ENCODE measurements around the gene KDM2A. TPM values are rescaled to one million over a fixed set of nuclear protein-coding genes. Genes with fewer than 3 reads are reported as not detected.

The KDM2A gene
- total and polyA plus RNA-seq, 2 donors = 27.4 to 42.0 TPM

DNA sequence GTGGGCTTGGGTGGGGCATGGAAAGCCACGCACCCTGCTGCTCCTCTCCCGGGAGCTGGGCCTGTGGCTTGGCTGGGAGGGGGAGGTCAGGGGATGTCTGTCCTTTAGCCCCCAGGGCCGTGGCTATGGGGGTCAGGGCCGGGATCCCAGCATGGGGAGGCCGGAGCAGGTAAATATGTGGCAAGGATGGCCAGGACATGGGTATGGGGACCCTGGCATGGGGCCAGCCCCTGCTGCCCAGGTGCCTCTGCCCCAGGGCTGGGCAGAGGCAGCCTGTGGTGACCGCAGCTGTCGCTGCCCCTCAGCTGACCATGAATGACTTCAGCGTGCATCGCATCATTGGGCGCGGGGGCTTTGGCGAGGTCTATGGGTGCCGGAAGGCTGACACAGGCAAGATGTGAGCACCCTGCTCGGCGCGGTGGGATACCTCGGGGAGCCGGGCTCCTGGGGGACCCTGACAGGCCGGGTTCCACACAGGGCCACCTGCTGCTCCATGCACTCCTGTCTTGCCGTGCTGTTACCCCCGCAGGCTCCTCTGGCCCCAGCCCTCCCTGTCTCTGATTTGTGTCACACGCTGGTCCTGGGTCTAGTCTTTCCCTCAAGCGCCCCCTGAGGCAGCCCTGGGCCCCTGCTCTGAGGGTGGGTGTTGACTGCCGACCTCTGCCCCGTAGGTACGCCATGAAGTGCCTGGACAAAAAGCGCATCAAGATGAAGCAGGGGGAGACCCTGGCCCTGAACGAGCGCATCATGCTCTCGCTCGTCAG lies 161.9 kb downstream of the KDM2A start:
- peaks cover 0 to 5% of the 10 kb centered on the region in 2 donors for H3K9me3 ChIP-seq (ENCODE audit: control insufficient read depth in 2 of 2, insufficient read depth in 1 of 2, low read length in 1 of 2)
- no peak overlapping the region for H3K27ac ChIP-seq (ENCODE audit: low read depth in 1 of 2, low read length in 1 of 2)
- H3K4me3 ChIP-seq (ENCODE audit: low read length in 2 of 2) = no peak overlapping the region
- H3K27me3 ChIP-seq (ENCODE audit: control insufficient read depth in 2 of 2, insufficient read depth in 1 of 2, low read length in 1 of 2) = no peaks in the 10 kb centered on the region
- 98% methylated on average over 31 of the region's 31 CpGs for whole genome bisulfite sequencing
- DNase-seq (ENCODE audit: low read depth in 6 of 9, low spot score in 9 of 9) = no peak
- peaks cover 32 to 61% of the 10 kb centered on the region in 2 donors for H3K4me1 ChIP-seq (ENCODE audit: control insufficient read depth in 2 of 2, insufficient read depth in 2 of 2, low read length in 2 of 2)
- H3K36me3 ChIP-seq (ENCODE audit: control insufficient read depth in 2 of 2, insufficient read depth in 2 of 2, low read length in 1 of 2) = peaks cover 72 to 97% of the 10 kb centered on the region in 2 donors

DNA sequence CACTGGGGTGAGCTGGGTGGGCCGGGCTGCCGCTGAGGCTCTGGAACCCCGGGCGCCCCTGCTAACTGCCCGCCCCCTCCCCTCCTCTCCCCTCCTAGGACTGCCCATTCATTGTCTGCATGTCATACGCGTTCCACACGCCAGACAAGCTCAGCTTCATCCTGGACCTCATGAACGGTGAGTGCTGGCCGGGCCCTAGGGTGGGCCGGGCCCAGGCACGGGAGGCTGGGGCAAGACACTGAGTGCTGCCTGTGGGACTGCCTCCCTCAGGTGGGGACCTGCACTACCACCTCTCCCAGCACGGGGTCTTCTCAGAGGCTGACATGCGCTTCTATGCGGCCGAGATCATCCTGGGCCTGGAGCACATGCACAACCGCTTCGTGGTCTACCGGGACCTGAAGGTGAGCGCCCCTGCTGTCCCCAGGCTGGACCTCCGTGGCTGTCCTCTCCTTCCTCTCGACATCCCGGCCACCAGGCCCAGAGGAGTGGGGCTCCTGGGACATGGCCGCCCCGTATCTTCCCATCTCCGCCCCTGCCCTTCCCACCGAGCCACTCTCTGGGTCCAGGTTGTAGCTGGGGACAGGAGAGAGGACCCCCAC lies 162.6 kb downstream of the KDM2A start:
- Histone ChIP-seq H3K36me3 (ENCODE audit: control insufficient read depth in 2 of 2, insufficient read depth in 2 of 2, low read length in 1 of 2) (peaks cover 77 to 98% of the 10 kb centered on the region in 2 donors), H3K4me3 (ENCODE audit: low read length in 2 of 2) (no peak overlapping the region), H3K9me3 (ENCODE audit: control insufficient read depth in 2 of 2, insufficient read depth in 1 of 2, low read length in 1 of 2) (peaks cover 0 to 5% of the 10 kb centered on the region in 2 donors), H3K4me1 (ENCODE audit: control insufficient read depth in 2 of 2, insufficient read depth in 2 of 2, low read length in 2 of 2) (peaks cover 30 to 61% of the 10 kb centered on the region in 2 donors), H3K27ac (ENCODE audit: low read depth in 1 of 2, low read length in 1 of 2) (no peak overlapping the region), H3K27me3 (ENCODE audit: control insufficient read depth in 2 of 2, insufficient read depth in 1 of 2, low read length in 1 of 2) (no peaks in the 10 kb centered on the region)
- no peak for DNase-seq (ENCODE audit: low read depth in 6 of 9, low spot score in 9 of 9)
- whole genome bisulfite sequencing = 98% methylated on average over 27 of the region's 27 CpGs

GRCh38 chr11:67282155-67282875 lies 163.3 kb downstream of the KDM2A start:
- WGBS = 98% methylated on average over 20 of the region's 20 CpGs
- DNase-seq (ENCODE audit: low read depth in 6 of 9, low spot score in 9 of 9) = no peak
- H3K36me3 ChIP-seq (ENCODE audit: control insufficient read depth in 2 of 2, insufficient read depth in 2 of 2, low read length in 1 of 2) = peaks cover 79 to 98% of the 10 kb centered on the region in 2 donors
- H3K9me3 ChIP-seq (ENCODE audit: control insufficient read depth in 2 of 2, insufficient read depth in 1 of 2, low read length in 1 of 2) = peaks cover 0 to 11% of the 10 kb centered on the region in 2 donors
- H3K27ac ChIP-seq (ENCODE audit: low read depth in 1 of 2, low read length in 1 of 2) = no peak overlapping the region
- H3K27me3 ChIP-seq (ENCODE audit: control insufficient read depth in 2 of 2, insufficient read depth in 1 of 2, low read length in 1 of 2) = no peaks in the 10 kb centered on the region
- H3K4me1 ChIP-seq (ENCODE audit: control insufficient read depth in 2 of 2, insufficient read depth in 2 of 2, low read length in 2 of 2) = peaks cover 30 to 61% of the 10 kb centered on the region in 2 donors
- H3K4me3 ChIP-seq (ENCODE audit: low read length in 2 of 2) = no peak overlapping the region

GRCh38 chr11:67282876-67283371 lies 163.9 kb downstream of the KDM2A start:
- H3K27ac ChIP-seq (ENCODE audit: low read depth in 1 of 2, low read length in 1 of 2) = peak overlapping the region in 1 of 2 donors; percentile 11
- no peak for DNase-seq (ENCODE audit: low read depth in 6 of 9, low spot score in 9 of 9)
- H3K4me3 ChIP-seq (ENCODE audit: low read length in 2 of 2) = no peak overlapping the region
- H3K27me3 ChIP-seq (ENCODE audit: control insufficient read depth in 2 of 2, insufficient read depth in 1 of 2, low read length in 1 of 2) = no peaks in the 10 kb centered on the region
- WGBS = 98% methylated on average over 11 of the region's 11 CpGs
- H3K36me3 ChIP-seq (ENCODE audit: control insufficient read depth in 2 of 2, insufficient read depth in 2 of 2, low read length in 1 of 2) = peaks cover 79 to 100% of the 10 kb centered on the region in 2 donors
- peaks cover 33 to 61% of the 10 kb centered on the region in 2 donors for H3K4me1 ChIP-seq (ENCODE audit: control insufficient read depth in 2 of 2, insufficient read depth in 2 of 2, low read length in 2 of 2)
- peaks cover 0 to 15% of the 10 kb centered on the region in 2 donors for H3K9me3 ChIP-seq (ENCODE audit: control insufficient read depth in 2 of 2, insufficient read depth in 1 of 2, low read length in 1 of 2)

GRCh38 chr11:67283481-67283963 lies 164.5 kb downstream of the KDM2A start:
- Histone ChIP-seq H3K27ac (ENCODE audit: low read depth in 1 of 2, low read length in 1 of 2) (peak overlapping the region in 1 of 2 donors; percentile 26), H3K27me3 (ENCODE audit: control insufficient read depth in 2 of 2, insufficient read depth in 1 of 2, low read length in 1 of 2) (no peaks in the 10 kb centered on the region), H3K36me3 (ENCODE audit: control insufficient read depth in 2 of 2, insufficient read depth in 2 of 2, low read length in 1 of 2) (peaks cover 79 to 94% of the 10 kb centered on the region in 2 donors), H3K4me3 (ENCODE audit: low read length in 2 of 2) (no peak overlapping the region), H3K4me1 (ENCODE audit: control insufficient read depth in 2 of 2, insufficient read depth in 2 of 2, low read length in 2 of 2) (peaks cover 29 to 60% of the 10 kb centered on the region in 2 donors), H3K9me3 (ENCODE audit: control insufficient read depth in 2 of 2, insufficient read depth in 1 of 2, low read length in 1 of 2) (peaks cover 0 to 11% of the 10 kb centered on the region in 2 donors)
- WGBS = 95% methylated on average over 13 of the region's 13 CpGs
- DNase-seq (ENCODE audit: low read depth in 6 of 9, low spot score in 9 of 9) = no peak

DNA sequence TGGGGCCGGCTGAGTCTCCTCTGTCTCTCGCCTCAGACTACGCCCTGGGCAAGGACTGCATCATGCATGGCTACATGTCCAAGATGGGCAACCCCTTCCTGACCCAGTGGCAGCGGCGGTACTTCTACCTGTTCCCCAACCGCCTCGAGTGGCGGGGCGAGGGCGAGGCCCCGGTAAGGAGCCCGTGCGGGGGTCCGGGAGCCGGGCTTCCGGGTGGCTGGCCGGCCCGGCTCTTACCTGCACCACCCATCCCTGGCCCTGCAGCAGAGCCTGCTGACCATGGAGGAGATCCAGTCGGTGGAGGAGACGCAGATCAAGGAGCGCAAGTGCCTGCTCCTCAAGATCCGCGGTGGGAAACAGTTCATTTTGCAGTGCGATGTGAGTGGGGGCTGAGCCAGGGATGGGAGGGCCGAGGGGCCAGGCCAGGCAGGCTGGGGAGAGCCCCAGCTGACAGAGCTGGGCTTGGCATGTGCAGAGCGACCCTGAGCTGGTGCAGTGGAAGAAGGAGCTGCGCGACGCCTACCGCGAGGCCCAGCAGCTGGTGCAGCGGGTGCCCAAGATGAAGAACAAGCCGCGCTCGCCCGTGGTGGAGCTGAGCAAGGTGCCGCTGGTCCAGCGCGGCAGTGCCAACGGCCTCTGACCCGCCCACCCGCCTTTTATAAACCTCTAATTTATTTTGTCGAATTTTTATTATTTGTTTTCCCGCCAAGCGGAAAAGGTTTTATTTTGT lies 165.9 kb downstream of the KDM2A start:
- Histone ChIP-seq H3K4me1 (ENCODE audit: control insufficient read depth in 2 of 2, insufficient read depth in 2 of 2, low read length in 2 of 2) (peaks cover 22 to 50% of the 10 kb centered on the region in 2 donors), H3K27me3 (ENCODE audit: control insufficient read depth in 2 of 2, insufficient read depth in 1 of 2, low read length in 1 of 2) (no peaks in the 10 kb centered on the region), H3K36me3 (ENCODE audit: control insufficient read depth in 2 of 2, insufficient read depth in 2 of 2, low read length in 1 of 2) (peaks cover 68 to 81% of the 10 kb centered on the region in 2 donors), H3K4me3 (ENCODE audit: low read length in 2 of 2) (no peak overlapping the region), H3K27ac (ENCODE audit: low read depth in 1 of 2, low read length in 1 of 2) (no peak overlapping the region), H3K9me3 (ENCODE audit: control insufficient read depth in 2 of 2, insufficient read depth in 1 of 2, low read length in 1 of 2) (peaks cover 0 to 11% of the 10 kb centered on the region in 2 donors)
- 97% methylated on average over 45 of the region's 45 CpGs for WGBS
- no peak for DNase-seq (ENCODE audit: low read depth in 6 of 9, low spot score in 9 of 9)

DNA sequence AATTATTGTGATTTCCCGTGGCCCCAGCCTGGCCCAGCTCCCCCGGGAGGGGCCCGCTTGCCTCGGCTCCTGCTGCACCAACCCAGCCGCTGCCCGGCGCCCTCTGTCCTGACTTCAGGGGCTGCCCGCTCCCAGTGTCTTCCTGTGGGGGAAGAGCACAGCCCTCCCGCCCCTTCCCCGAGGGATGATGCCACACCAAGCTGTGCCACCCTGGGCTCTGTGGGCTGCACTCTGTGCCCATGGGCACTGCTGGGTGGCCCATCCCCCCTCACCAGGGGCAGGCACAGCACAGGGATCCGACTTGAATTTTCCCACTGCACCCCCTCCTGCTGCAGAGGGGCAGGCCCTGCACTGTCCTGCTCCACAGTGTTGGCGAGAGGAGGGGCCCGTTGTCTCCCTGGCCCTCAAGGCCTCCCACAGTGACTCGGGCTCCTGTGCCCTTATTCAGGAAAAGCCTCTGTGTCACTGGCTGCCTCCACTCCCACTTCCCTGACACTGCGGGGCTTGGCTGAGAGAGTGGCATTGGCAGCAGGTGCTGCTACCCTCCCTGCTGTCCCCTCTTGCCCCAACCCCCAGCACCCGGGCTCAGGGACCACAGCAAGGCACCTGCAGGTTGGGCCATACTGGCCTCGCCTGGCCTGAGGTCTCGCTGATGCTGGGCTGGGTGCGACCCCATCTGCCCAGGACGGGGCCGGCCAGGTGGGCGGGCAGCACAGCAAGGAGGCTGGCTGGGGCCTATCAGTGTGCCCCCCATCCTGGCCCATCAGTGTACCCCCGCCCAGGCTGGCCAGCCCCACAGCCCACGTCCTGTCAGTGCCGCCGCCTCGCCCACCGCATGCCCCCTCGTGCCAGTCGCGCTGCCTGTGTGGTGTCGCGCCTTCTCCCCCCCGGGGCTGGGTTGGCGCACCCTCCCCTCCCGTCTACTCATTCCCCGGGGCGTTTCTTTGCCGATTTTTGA lies 166.8 kb downstream of the KDM2A start:
- DNase-seq (ENCODE audit: low read depth in 6 of 9, low spot score in 9 of 9) = no peak
- WGBS = 74% methylated on average over 39 of the region's 39 CpGs
- Histone ChIP-seq H3K4me3 (ENCODE audit: low read length in 2 of 2) (no peak overlapping the region), H3K9me3 (ENCODE audit: control insufficient read depth in 2 of 2, insufficient read depth in 1 of 2, low read length in 1 of 2) (peaks cover 0 to 11% of the 10 kb centered on the region in 2 donors), H3K27ac (ENCODE audit: low read depth in 1 of 2, low read length in 1 of 2) (peak overlapping the region; percentile 95 to 97), H3K36me3 (ENCODE audit: control insufficient read depth in 2 of 2, insufficient read depth in 2 of 2, low read length in 1 of 2) (peaks cover 66 to 81% of the 10 kb centered on the region in 2 donors), H3K4me1 (ENCODE audit: control insufficient read depth in 2 of 2, insufficient read depth in 2 of 2, low read length in 2 of 2) (peaks cover 26 to 53% of the 10 kb centered on the region in 2 donors), H3K27me3 (ENCODE audit: control insufficient read depth in 2 of 2, insufficient read depth in 1 of 2, low read length in 1 of 2) (no peaks in the 10 kb centered on the region)

Data from thymus (tissue), 11 donors.